IMR-90 (cell line): Measurements from ENCODE around the gene SIN3B. TPM values are rescaled to one million over a fixed set of nuclear protein-coding genes. Genes with fewer than 3 reads are reported as not detected.

Source experiments
- ATAC-seq: fragments of 200-7000 bp; cut with Tn5 transposase; 2 replicates; pipeline ENCODE4 v1.9.1; 2020; ENCODE audit warnings: low read depth, mild to moderate bottlenecking, moderate library complexity
- BruUV-seq: library from RNA; stranded (reverse); fragments of 400-500 nt; replicated peaks from 2 replicates; lab custom pipeline; 2021; lab: Mats Ljungman, UMichigan
- CTCF ChIA-PET: fragments of 300-600 bp; formaldehyde crosslinking; extraction: SDS; loops from one replicate; lab custom pipeline; 2021; ENCODE audit warnings: antibody characterized with exemption; lab: Yijun Ruan, JAX
- POLR2A ChIA-PET: fragments of 300-600 bp; sonication (Branson Sonifier 250); formaldehyde crosslinking; loops from one replicate; lab custom pipeline; 2022; ENCODE audit warnings: antibody characterized with exemption; ENCODE audit not compliant: unreplicated experiment; lab: Charles Lee
- DNase-seq: peaks from one replicate; pipeline ENCODE4 v3.0.0; 2013
- H2AFZ ChIP-seq: replicated peaks from 2 replicates; pipeline ENCODE3; 2013; ENCODE audit warnings: low read length, mild to moderate bottlenecking; ENCODE audit not compliant: poor library complexity
- H2AK5ac ChIP-seq: 2 replicates; pipeline ENCODE4 v1.6.1; 2013; ENCODE audit warnings: low read depth, low read length, inconsistent platforms
- H2AK9ac ChIP-seq: replicated peaks from 2 replicates; pipeline ENCODE3; 2013; ENCODE audit warnings: mild to moderate bottlenecking, low read depth, low read length, moderate library complexity; ENCODE audit not compliant: poor library complexity
- H2BK120ac ChIP-seq: 2 replicates; pipeline ENCODE4 v1.6.1; 2013; ENCODE audit warnings: low read depth, low read length, inconsistent platforms
- H2BK15ac ChIP-seq: 3 replicates; pipeline ENCODE4 v1.6.1; 2013; ENCODE audit warnings: low read depth, low read length, inconsistent platforms
- H2BK20ac ChIP-seq: 2 replicates; pipeline ENCODE4 v1.6.1; 2013; ENCODE audit warnings: low read depth, mild to moderate bottlenecking, inconsistent platforms, low read length, moderate library complexity
- H2BK5ac ChIP-seq: 2 replicates; pipeline ENCODE4 v1.6.1; 2013; ENCODE audit warnings: mild to moderate bottlenecking, low read depth, low read length, inconsistent platforms; ENCODE audit not compliant: poor library complexity, severe bottlenecking
- H3K14ac ChIP-seq: replicated peaks from 2 replicates; pipeline ENCODE4 v1.6.1; 2013; ENCODE audit warnings: low read depth, low read length, inconsistent platforms
- H3K18ac ChIP-seq: 2 replicates; pipeline ENCODE4 v1.6.1; 2013; ENCODE audit warnings: low read depth, low read length, control low read depth
- H3K23ac ChIP-seq: 2 replicates; pipeline ENCODE4 v1.6.1; 2013; ENCODE audit warnings: low read depth, low read length, inconsistent platforms
- H3K27ac ChIP-seq: 2 replicates; pipeline ENCODE4 v1.5.1; 2013; ENCODE audit warnings: mild to moderate bottlenecking, control low read depth, low read length; ENCODE audit not compliant: insufficient read depth
- H3K27me3 ChIP-seq: 2 replicates; pipeline ENCODE4 v1.6.1; 2013; ENCODE audit warnings: low read length; ENCODE audit not compliant: control insufficient read depth, insufficient read depth
- H3K36me3 ChIP-seq: 2 replicates; pipeline ENCODE4 v1.6.1; 2013; ENCODE audit warnings: low read length, mixed read lengths; ENCODE audit not compliant: control insufficient read depth, insufficient read depth
- H3K4ac ChIP-seq: 2 replicates; pipeline ENCODE4 v1.6.1; 2013; ENCODE audit warnings: low read depth, low read length, inconsistent platforms
- H3K4me1 ChIP-seq: 2 replicates; pipeline ENCODE4 v1.6.1; 2013; ENCODE audit warnings: low read length, mixed read lengths; ENCODE audit not compliant: control insufficient read depth, insufficient read depth
- H3K4me2 ChIP-seq: 2 replicates; pipeline ENCODE4 v1.6.1; 2013; ENCODE audit warnings: low read depth, mild to moderate bottlenecking, control low read depth, low read length, moderate library complexity
- H3K4me3 ChIP-seq: 2 replicates; pipeline ENCODE4 v1.5.1; 2013; ENCODE audit warnings: low read depth, mild to moderate bottlenecking, control low read depth, low read length, moderate library complexity; ENCODE audit not compliant: insufficient read depth
- H3K56ac ChIP-seq: 2 replicates; pipeline ENCODE4 v1.6.1; 2013; ENCODE audit warnings: low read length, inconsistent platforms; ENCODE audit not compliant: insufficient read depth; ENCODE audit errors: extremely low read depth
- H3K79me1 ChIP-seq, 2 experiments: 2 replicates each; pipeline ENCODE4 v1.6.1; 2013; ENCODE audit warnings: low read length in 2 of 2, inconsistent platforms in 1 of 2, low read depth in 1 of 2
- H3K9ac ChIP-seq: 2 replicates; pipeline ENCODE4 v1.6.1; 2013; ENCODE audit warnings: low read depth, low read length, control low read depth
- H3K9me1 ChIP-seq: 2 replicates; pipeline ENCODE4 v1.6.1; 2013; ENCODE audit warnings: low read length, inconsistent platforms; ENCODE audit not compliant: insufficient read depth
- H3K9me3 ChIP-seq: 2 replicates; pipeline ENCODE4 v1.6.1; 2013; ENCODE audit warnings: low read length; ENCODE audit not compliant: control insufficient read depth, insufficient read depth
- H4K20me1 ChIP-seq: 2 replicates; pipeline ENCODE4 v1.6.1; 2013; ENCODE audit warnings: low read length, inconsistent platforms; ENCODE audit not compliant: insufficient read depth
- H4K5ac ChIP-seq: 2 replicates; pipeline ENCODE4 v1.6.1; 2013; ENCODE audit warnings: mild to moderate bottlenecking, low read depth, low read length, control low read depth
- H4K8ac ChIP-seq, 2 experiments: 2 replicates each; pipeline ENCODE4 v1.6.1; 2013; ENCODE audit warnings: low read depth in 2 of 2, low read length in 2 of 2, control low read depth in 1 of 2, inconsistent platforms in 1 of 2
- H4K91ac ChIP-seq: 2 replicates; pipeline ENCODE4 v1.6.1; 2013; ENCODE audit warnings: low read depth, low read length, inconsistent platforms; ENCODE audit not compliant: insufficient read depth
- BHLHE40 ChIP-seq: fragments of 150-350 bp; IDR thresholded peaks from 2 replicates; pipeline ENCODE4 v1.6.1; 2016; ENCODE audit warnings: mild to moderate bottlenecking, low read depth, low read length
- CEBPB ChIP-seq: IDR thresholded peaks from 2 replicates; pipeline ENCODE4 v1.6.1; 2012; ENCODE audit warnings: low read depth, low read length, improper control_type of control experiment
- CHD1 ChIP-seq: IDR thresholded peaks from 2 replicates; pipeline ENCODE4 v1.6.1; 2012; ENCODE audit warnings: low read depth, low read length, improper control_type of control experiment
- CTCF ChIP-seq: conservative IDR thresholded peaks from 2 replicates; pipeline ENCODE4 v1.5.1; 2012; ENCODE audit warnings: mild to moderate bottlenecking, low read depth, low read length, improper control_type of control experiment
- ELK1 ChIP-seq: fragments of 150-350 bp; IDR thresholded peaks from 2 replicates; pipeline ENCODE4 v1.6.1; 2016; ENCODE audit warnings: low read depth, mild to moderate bottlenecking, low read length, moderate library complexity, borderline replicate concordance
- FOS ChIP-seq: fragments of 150-350 bp; IDR thresholded peaks from 2 replicates; pipeline ENCODE4 v1.6.1; 2016; ENCODE audit warnings: low read depth, low read length
- MAFK ChIP-seq: IDR thresholded peaks from 2 replicates; pipeline ENCODE4 v1.6.1; 2012; ENCODE audit warnings: low read depth, low read length, improper control_type of control experiment
- MAZ ChIP-seq: IDR thresholded peaks from 2 replicates; pipeline ENCODE4 v1.6.1; 2012; ENCODE audit warnings: low read depth, mild to moderate bottlenecking, low read length, improper control_type of control experiment, moderate library complexity, borderline replicate concordance
- MXI1 ChIP-seq: IDR thresholded peaks from 2 replicates; pipeline ENCODE4 v1.6.1; 2012; ENCODE audit warnings: low read depth, mild to moderate bottlenecking, low read length, moderate library complexity, borderline replicate concordance
- NFE2L2 ChIP-seq: fragments of 150-350 bp; IDR thresholded peaks from 2 replicates; pipeline ENCODE4 v1.6.1; 2016; ENCODE audit warnings: low read depth, mild to moderate bottlenecking, low read length
- POLR2A ChIP-seq: IDR thresholded peaks from 2 replicates; pipeline ENCODE4 v1.6.1; 2012; ENCODE audit warnings: mild to moderate bottlenecking, low read depth, low read length
- RAD21 ChIP-seq: IDR thresholded peaks from 2 replicates; pipeline ENCODE4 v1.6.1; 2012; ENCODE audit warnings: low read length, improper control_type of control experiment
- RCOR1 ChIP-seq: IDR thresholded peaks from 2 replicates; pipeline ENCODE4 v1.6.1; 2012; ENCODE audit warnings: mild to moderate bottlenecking, low read length, improper control_type of control experiment; ENCODE audit not compliant: insufficient replicate concordance
- RFX5 ChIP-seq: IDR thresholded peaks from 2 replicates; pipeline ENCODE4 v1.8.0; 2012; ENCODE audit warnings: low read depth, mild to moderate bottlenecking, low read length, moderate library complexity
- SMC3 ChIP-seq: fragments of 150-350 bp; IDR thresholded peaks from 2 replicates; pipeline ENCODE4 v1.6.1; 2016; ENCODE audit warnings: low read depth, mild to moderate bottlenecking, antibody characterized with exemption, low read length, moderate library complexity
- USF2 ChIP-seq: fragments of 150-350 bp; IDR thresholded peaks from 2 replicates; pipeline ENCODE4 v1.6.1; 2017; ENCODE audit warnings: mild to moderate bottlenecking, antibody characterized with exemption, low read length, low read depth
- WGBS, 2 experiments: methylation state at CpG; one replicate each; pipeline versions ENCODE4 v1.1.5 to v1.1.7; 2013; ENCODE audit warnings: missing lambda C conversion rate in 2 of 2; ENCODE audit not compliant: insufficient read length in 1 of 2; ENCODE audit errors: extremely low coverage in 2 of 2; 5-methylcytosine and 5-hydroxymethylcytosine counted together
- dilution Hi-C: fragments of 300-500 bp; cut with HindIII; formaldehyde crosslinking; loops from one replicate; pipeline ENCODE4 v1.14.3; 2018; ENCODE audit warnings: low sequenced_read_pairs; ENCODE audit not compliant: unreplicated experiment
- in situ Hi-C: fragments of 300-500 bp; cut with MboI; formaldehyde crosslinking; loops from 3 replicates; pipeline ENCODE4 v1.14.3; 2019; ENCODE audit warnings: low sequenced_read_pairs, inconsistent platforms, mixed read lengths
- intact Hi-C: fragments of 100-400 bp; cut with micrococcal nuclease; formaldehyde crosslinking; loops from 2 replicates; pipeline ENCODE4 v1.10.0; 2022
- polyA plus RNA-seq, 3 experiments: library from polyadenylated mRNA; depleted of rRNA; stranded (reverse); fragments of >200 nt; gene quantifications; 2 replicates each; pipeline ENCODE4 v1.2.3, GENCODE V29; 2012; ENCODE audit warnings: low replicate concordance in 1 of 3
- total RNA-seq: library from RNA; depleted of rRNA; stranded (reverse); fragments of >200 nt; gene quantifications from 2 replicates; pipeline ENCODE4 v1.2.3, GENCODE V29; 2012

Gene SIN3B
- total and polyA plus RNA-seq, 2 of the 4 experiments (the other 2 are of a cell fraction): 7.9 to 40.0 TPM

- H4K20me1 ChIP-seq: no peaks in the 10 kb centered on the region
- BruUV-seq: no TSS peak
- 0 out of 2 replicates have a peak overlapping the region, but pooled peaks have one; percentile 15 for H3K14ac ChIP-seq
- no peak overlapping the region for H3K18ac ChIP-seq
- H2AK9ac ChIP-seq: no peak overlapping the region
- no peak overlapping the region for H2BK5ac ChIP-seq
- DNase-seq: no peak
- peak overlapping the region; percentile 59 for H2BK120ac ChIP-seq
- no CpG with 5 or more reads among the region's 8 CpGs for WGBS, 2 experiments
- ATAC-seq: no peak
- H3K9me3 ChIP-seq: no peaks in the 10 kb centered on the region
- H2BK20ac ChIP-seq: peak overlapping the region; percentile 49; the same call in 1 of the 2 replicates
- POLR2A ChIA-PET: no interaction called here
- CTCF ChIA-PET: no interaction called here
- H3K4me3 ChIP-seq: no peak overlapping the region
- H4K8ac ChIP-seq: peak overlapping the region in 1 of 2 experiments; percentile 57; a peak in 1 of 4 replicates
- H3K56ac ChIP-seq: no peak overlapping the region
- no peak overlapping the region for H4K91ac ChIP-seq
- H3K79me1 ChIP-seq: no peaks in the 10 kb centered on the region
- in situ Hi-C loops (no loop called here), dilution Hi-C loops (no loop called here), intact Hi-C loops (no loop called here)
- 0 out of 2 replicates have a peak, but pooled peaks cover 3% of the 10 kb centered on the region for H3K4me1 ChIP-seq
- H3K27me3 ChIP-seq: no peaks in the 10 kb centered on the region
- no peak overlapping the region for H3K4me2 ChIP-seq
- peak overlapping the region; percentile 11; the same call in 1 of the 2 replicates for H3K4ac ChIP-seq
- no peak overlapping the region for H3K27ac ChIP-seq
- no peak overlapping the region for H3K23ac ChIP-seq
- no peaks in the 10 kb centered on the region for H3K36me3 ChIP-seq
- no peak overlapping the region for H2BK15ac ChIP-seq
- H2AFZ ChIP-seq: no peak overlapping the region
- no peak overlapping the region for H4K5ac ChIP-seq
- H2AK5ac ChIP-seq: peak overlapping the region; percentile 70; the same call in 1 of the 2 replicates
- no peak overlapping the region for H3K9ac ChIP-seq
- TF ChIP-seq POLR2A (no peak), RFX5 (no peak), MXI1 (no peak), SMC3 (no peak), MAFK (no peak), USF2 (no peak), RAD21 (no peak), CEBPB (no peak), NFE2L2 (no peak), CTCF (no peak), ELK1 (no peak), FOS (no peak), CHD1 (no peak), MAZ (no peak), RCOR1 (no peak), BHLHE40 (no peak)
- peaks cover 8% of the 10 kb centered on the region; the same call in 1 of the 2 replicates for H3K9me1 ChIP-seq
Observed at GRCh38 chr19:16822648-16823047, 6.5 kb upstream of the SIN3B start.
